ENCODE measurements around the gene RAVER1. TPM values are rescaled to one million over a fixed set of nuclear protein-coding genes. Genes with fewer than 3 reads are reported as not detected.

Gene RAVER1
- total RNA-seq, 4 donors from 2014 or later, result 7.4 to 42.4 (median 16.4) TPM

- Histone ChIP-seq H3K9me3 (no peaks in the 10 kb centered on the region), H3K27ac (no peak overlapping the region), H3K27me3 (peaks cover 0 to 8% of the 10 kb centered on the region in 2 donors), H3K4me1 (no peaks in the 10 kb centered on the region), H3K4me3 (no peak overlapping the region), H3K36me3 (no peaks in the 10 kb centered on the region)
- no peak for DNase-seq
- TF ChIP-seq POLR2A (IDR thresholded peaks at IDR 0.05) (no peak), CTCF (IDR thresholded peaks at IDR 0.05) (no peak)
- intact Hi-C loops (cut with DNase I; ENCODE audit: low total_unique reads), result no loop called here
These were observed 66.6 kb downstream of the RAVER1 start for GRCh38 chr19:10266706-10267105.

Small RNAs within 50 kb of the gene (small RNA-seq; reads per million reads assigned to genes)
- gene AC011511.1, result not detected
- gene AC011511.4, result not detected

Other genes starting within 250 kb of the RAVER1 start
- gene SHFL, start 247.2 kb downstream of the RAVER1 start, total RNA-seq, result 10 to 100 TPM; 23.2 to 79.2 (median 44.8) TPM
- gene ANGPTL6, start 230.9 kb downstream of the RAVER1 start, total RNA-seq, result 1 to 10 TPM in 1 of 4 donors, not detected in 3; 5.5 TPM
- gene PPAN, start 227.2 kb downstream of the RAVER1 start, total RNA-seq, result 10 to 100 TPM in 3 of 4 donors, 1 to 10 TPM in 1; 5.6 to 54.8 (median 26.1) TPM
- gene P2RY11, start 221.8 kb downstream of the RAVER1 start, total RNA-seq, result 10 to 100 TPM in 1 of 4 donors, 1 to 10 TPM in 2, under 1 TPM in 1; 0.51 to 19.1 (median 4.4) TPM
- 100 to 1,000 TPM; 162 to 460 (median 226) TPM for gene EIF3G, start 213.6 kb downstream of the RAVER1 start, total RNA-seq
- gene DNMT1, start 138.6 kb downstream of the RAVER1 start, total RNA-seq, result 100 to 1,000 TPM in 1 of 4 donors, 10 to 100 TPM in 3; 37.6 to 134 (median 67.9) TPM
- 10 to 100 TPM in 3 of 4 donors, 1 to 10 TPM in 1; 1.3 to 32.5 (median 17.3) TPM for gene S1PR2, start 102.2 kb downstream of the RAVER1 start, total RNA-seq
- 10 to 100 TPM; 18.2 to 56.9 (median 31.1) TPM for gene MRPL4, start 81.3 kb downstream of the RAVER1 start, total RNA-seq
- 10 to 100 TPM in 3 of 4 donors, 1 to 10 TPM in 1; 6.5 to 32.8 (median 23.2) TPM for gene ICAM1, start 62.4 kb downstream of the RAVER1 start, total RNA-seq
- gene ICAM4, start 46.6 kb downstream of the RAVER1 start, total RNA-seq, result under 1 TPM in 1 of 4 donors, not detected in 3; 0.41 TPM
- gene ICAM5, start 43.6 kb downstream of the RAVER1 start, total RNA-seq, result under 1 TPM in 3 of 4 donors, not detected in 1; 0.07 to 0.88 (median 0.29) TPM
- gene ZGLP1, start 23.7 kb downstream of the RAVER1 start, total RNA-seq, result 1 to 10 TPM in 2 of 4 donors, not detected in 2; 1.0 to 2.5 TPM
- 10 to 100 TPM in 1 of 4 donors, 1 to 10 TPM in 3; 1.5 to 12.7 (median 4.9) TPM for gene FDX2, start 17.5 kb downstream of the RAVER1 start, total RNA-seq
- 10 to 100 TPM in 1 of 4 donors, 1 to 10 TPM in 3; 3.0 to 65.3 (median 6.2) TPM for gene ICAM3, start 6.1 kb upstream of the RAVER1 start, total RNA-seq
- gene TYK2, start 47.0 kb upstream of the RAVER1 start, total RNA-seq, result 100 to 1,000 TPM in 1 of 4 donors, 10 to 100 TPM in 3; 22.0 to 112 (median 67.8) TPM
- gene CDC37, start 70.0 kb upstream of the RAVER1 start, total RNA-seq, result 100 to 1,000 TPM in 2 of 4 donors, 10 to 100 TPM in 2; 41.5 to 163 (median 129) TPM
- 10 to 100 TPM in 1 of 4 donors, 1 to 10 TPM in 3; 3.2 to 10.6 (median 4.1) TPM for gene PDE4A, start 87.0 kb upstream of the RAVER1 start, total RNA-seq
- 100 to 1,000 TPM in 1 of 4 donors, 10 to 100 TPM in 3; 39.7 to 127 (median 56.8) TPM for gene KEAP1, start 169.8 kb upstream of the RAVER1 start, total RNA-seq
- gene S1PR5, start 183.9 kb upstream of the RAVER1 start, total RNA-seq, result 1 to 10 TPM in 2 of 4 donors, not detected in 2; 1.8 to 2.6 TPM
- gene ATG4D, start 210.4 kb upstream of the RAVER1 start, total RNA-seq, result 10 to 100 TPM in 2 of 4 donors, 1 to 10 TPM in 2; 4.4 to 22.1 (median 8.4) TPM
- 100 to 1,000 TPM in 1 of 4 donors, 10 to 100 TPM in 2, 1 to 10 TPM in 1; 9.0 to 152 (median 27.6) TPM for gene KRI1, start 232.5 kb upstream of the RAVER1 start, total RNA-seq
- gene CDKN2D, start 235.4 kb upstream of the RAVER1 start, total RNA-seq, result 10 to 100 TPM in 1 of 4 donors, 1 to 10 TPM in 3; 7.7 to 14.6 (median 7.8) TPM

Data from uterus (tissue), 4 donors.